ENCODE results near the gene AKAP13. TPM values are rescaled to one million over a fixed set of nuclear protein-coding genes. Genes with fewer than 3 reads are reported as not detected.

Gene AKAP13
- total RNA-seq, 1 experiment from 2014 or later, result 47.3 TPM

DNA sequence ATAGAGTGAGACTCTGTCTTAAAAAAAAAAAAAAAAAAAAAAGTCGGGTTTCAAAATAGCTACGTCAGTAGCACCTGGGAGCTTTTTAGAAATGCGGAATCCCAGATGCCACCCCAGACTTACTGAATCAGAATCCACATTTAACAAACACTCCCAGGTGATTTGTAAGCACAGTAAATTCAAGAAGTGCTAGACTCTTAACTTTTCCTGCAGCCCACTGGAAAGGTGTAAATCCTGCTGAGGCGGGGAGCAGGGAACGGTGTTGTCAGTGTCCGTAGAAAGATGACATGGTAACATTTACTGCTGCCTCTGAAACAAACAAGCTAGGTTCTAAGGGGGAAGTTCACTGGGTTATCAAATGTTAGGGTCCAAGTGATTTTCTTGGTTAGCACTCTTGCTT, 2.4 kb upstream of the AKAP13 start:
- Histone ChIP-seq H3K23ac (ENCODE audit: insufficient read length, low read depth, low read length) (no peak overlapping the region), H3K4me1 (ENCODE audit: insufficient read depth, low read length) (0 out of 2 replicates have a peak, but pooled peaks cover 2% of the 10 kb centered on the region), H2BK20ac (ENCODE audit: low read depth, low read length, poor library complexity, severe bottlenecking) (no peak overlapping the region), H3K4ac (ENCODE audit: low read depth, low read length) (no peak overlapping the region), H3K56ac (ENCODE audit: insufficient read length, low read depth, low read length) (no peak overlapping the region), H3K79me1 (ENCODE audit: insufficient read depth, low read depth, low read length, poor library complexity, severe bottlenecking) (no peaks in the 10 kb centered on the region), H3K9me3 (ENCODE audit: control insufficient read depth, low read depth, low read length) (no peaks in the 10 kb centered on the region), H4K91ac (ENCODE audit: insufficient read length, low read depth, low read length) (no peak overlapping the region), H3K27ac (ENCODE audit: insufficient read length, low read depth, low read length) (no peak overlapping the region), H2BK120ac (ENCODE audit: low read depth, low read length, poor library complexity, severe bottlenecking) (no peak overlapping the region), H3K18ac (ENCODE audit: insufficient read length, low read depth, low read length) (no peak overlapping the region), H2BK5ac (ENCODE audit: insufficient read length, low read length) (no peak overlapping the region), H3K9ac (ENCODE audit: extremely low read depth, insufficient read length, low read length) (no peak overlapping the region), H3K14ac (ENCODE audit: insufficient read depth, low read length) (no peak overlapping the region), H3K4me2 (ENCODE audit: insufficient read depth, insufficient read length, low read length) (no peak overlapping the region), H4K20me1 (ENCODE audit: control insufficient read depth, insufficient read depth, insufficient read length) (no peaks in the 10 kb centered on the region), H3T11ph (ENCODE audit: low read length) (no peak overlapping the region), H3K27me3 (ENCODE audit: insufficient read depth, low read length) (no peaks in the 10 kb centered on the region), H4K5ac (ENCODE audit: insufficient read length, low read depth, low read length) (no peak overlapping the region), H2AK5ac (ENCODE audit: insufficient read length, low read length) (no peak overlapping the region), H2BK15ac (ENCODE audit: low read depth, low read length) (no peak overlapping the region), H2BK12ac (ENCODE audit: insufficient read length, low read depth, low read length) (no peak overlapping the region), H4K8ac (replicated peaks; ENCODE audit: insufficient read length, low read depth, low read length) (no peak overlapping the region), H2AFZ (ENCODE audit: low read length) (no peak overlapping the region), H3K79me2 (ENCODE audit: insufficient read depth, low read length) (peaks cover 2% of the 10 kb centered on the region; the same call in 1 of the 2 replicates), H3K23me2 (ENCODE audit: insufficient read length, low read depth, low read length, poor library complexity, severe bottlenecking) (peaks cover 5% of the 10 kb centered on the region)
- DNase-seq, result no peak
- TF ChIP-seq, protein P1, sequence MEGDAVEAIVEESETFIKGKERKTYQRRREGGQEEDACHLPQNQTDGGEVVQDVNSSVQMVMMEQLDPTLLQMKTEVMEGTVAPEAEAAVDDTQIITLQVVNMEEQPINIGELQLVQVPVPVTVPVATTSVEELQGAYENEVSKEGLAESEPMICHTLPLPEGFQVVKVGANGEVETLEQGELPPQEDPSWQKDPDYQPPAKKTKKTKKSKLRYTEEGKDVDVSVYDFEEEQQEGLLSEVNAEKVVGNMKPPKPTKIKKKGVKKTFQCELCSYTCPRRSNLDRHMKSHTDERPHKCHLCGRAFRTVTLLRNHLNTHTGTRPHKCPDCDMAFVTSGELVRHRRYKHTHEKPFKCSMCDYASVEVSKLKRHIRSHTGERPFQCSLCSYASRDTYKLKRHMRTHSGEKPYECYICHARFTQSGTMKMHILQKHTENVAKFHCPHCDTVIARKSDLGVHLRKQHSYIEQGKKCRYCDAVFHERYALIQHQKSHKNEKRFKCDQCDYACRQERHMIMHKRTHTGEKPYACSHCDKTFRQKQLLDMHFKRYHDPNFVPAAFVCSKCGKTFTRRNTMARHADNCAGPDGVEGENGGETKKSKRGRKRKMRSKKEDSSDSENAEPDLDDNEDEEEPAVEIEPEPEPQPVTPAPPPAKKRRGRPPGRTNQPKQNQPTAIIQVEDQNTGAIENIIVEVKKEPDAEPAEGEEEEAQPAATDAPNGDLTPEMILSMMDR (conservative IDR thresholded peaks at IDR 0.05), result no peak
- Mint-ChIP-seq H3K36me3 (ENCODE audit: insufficient read depth in 1 of 3, low read depth in 3 of 3) (no peaks in the 10 kb centered on the region), H3K9me3 (no peaks in the 10 kb centered on the region), H3K27me3 (ENCODE audit: low read depth) (peaks cover 4% of the 10 kb centered on the region), H3K27ac (no peak overlapping the region), H3K4me1 (peaks cover 19 to 20% of the 10 kb centered on the region in 2 experiments), H3K4me3 (no peak overlapping the region)
- no CpG with 5 or more reads among the region's 6 CpGs for WGBS (ENCODE audit: extremely low coverage, insufficient read length, low lambda C conversion rate)
